GM04503 (cell line): ENCODE results near the gene BIN1.
"Not testable (repeated sequence)": the region's sequence is repeated elsewhere in the genome, so short reads cannot be mapped to it uniquely, and the experiment has no call there.

Source experiments
- DNase-seq: peaks from one replicate; pipeline ENCODE4 v3.0.0-alpha.2; 2012; ENCODE audit warnings: low read depth

The BIN1 gene

GRCh38 chr2:127133793-127134192 lies 26.8 kb upstream of the BIN1 start:
- no peak for DNase-seq

DNA sequence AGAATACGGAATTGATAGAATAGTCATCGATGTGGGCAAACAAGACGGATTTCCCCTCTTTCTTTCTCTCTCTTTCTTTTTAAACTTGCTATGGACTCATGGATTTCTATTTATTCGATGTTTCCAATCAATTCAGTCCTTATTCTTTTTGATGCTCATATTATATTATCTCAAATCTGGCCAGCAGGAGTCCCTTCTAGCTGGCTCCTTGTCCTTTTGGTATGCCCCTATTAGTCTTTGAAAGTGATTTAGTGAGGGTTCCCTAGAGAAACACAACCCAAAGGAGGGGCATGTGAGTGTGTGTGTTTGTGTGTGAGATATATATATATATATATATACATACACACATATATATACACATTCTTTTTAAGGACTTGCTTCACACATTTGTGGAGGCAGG lies 23.5 kb upstream of the BIN1 start:
- no peak for DNase-seq

GRCh38 chr2:127129937-127130336 lies 23.0 kb upstream of the BIN1 start:
- DNase-seq = no peak

- DNase-seq = no peak
Measured at GRCh38 chr2:127128445-127128904, 21.5 kb upstream of the BIN1 start.

DNA sequence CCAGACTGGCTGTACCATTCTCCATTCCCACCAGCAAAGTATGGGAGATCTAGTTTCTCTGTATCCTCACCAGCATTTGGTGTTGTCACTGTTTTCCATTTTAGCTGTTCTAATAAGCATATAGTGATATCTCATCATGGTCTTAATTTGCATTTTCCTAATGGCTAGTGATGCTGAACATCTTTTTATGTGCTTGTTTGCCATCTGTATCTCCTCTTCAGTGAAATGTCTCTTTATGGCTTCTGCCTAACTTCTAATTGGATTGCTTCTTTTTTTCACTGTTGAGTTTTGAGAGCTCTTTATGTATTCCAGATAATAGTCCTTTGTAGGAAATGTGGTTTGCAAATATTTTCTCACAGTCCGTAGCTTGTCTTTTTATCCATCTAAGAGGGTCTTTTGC lies 18.9 kb upstream of the BIN1 start:
- no peak for DNase-seq

DNA sequence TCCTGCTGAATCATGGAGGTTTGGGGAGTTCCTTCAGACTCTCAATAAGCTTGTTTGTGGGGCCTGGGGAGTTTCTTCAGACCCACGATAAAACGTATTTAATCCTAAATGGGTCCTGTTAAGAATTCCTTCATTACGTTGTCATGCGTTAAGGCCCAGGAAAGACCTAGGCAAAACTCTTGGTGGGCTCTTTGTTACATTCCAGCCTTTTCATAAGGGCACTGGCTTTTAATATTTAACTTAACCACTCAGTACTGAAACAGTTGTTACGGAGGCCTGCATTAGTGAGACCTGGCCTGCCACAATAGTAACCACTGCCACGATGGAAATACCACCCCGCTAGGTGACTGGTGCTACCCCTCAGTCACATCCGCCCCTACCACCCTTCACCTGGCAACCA lies 17.5 kb upstream of the BIN1 start:
- no peak for DNase-seq

DNA sequence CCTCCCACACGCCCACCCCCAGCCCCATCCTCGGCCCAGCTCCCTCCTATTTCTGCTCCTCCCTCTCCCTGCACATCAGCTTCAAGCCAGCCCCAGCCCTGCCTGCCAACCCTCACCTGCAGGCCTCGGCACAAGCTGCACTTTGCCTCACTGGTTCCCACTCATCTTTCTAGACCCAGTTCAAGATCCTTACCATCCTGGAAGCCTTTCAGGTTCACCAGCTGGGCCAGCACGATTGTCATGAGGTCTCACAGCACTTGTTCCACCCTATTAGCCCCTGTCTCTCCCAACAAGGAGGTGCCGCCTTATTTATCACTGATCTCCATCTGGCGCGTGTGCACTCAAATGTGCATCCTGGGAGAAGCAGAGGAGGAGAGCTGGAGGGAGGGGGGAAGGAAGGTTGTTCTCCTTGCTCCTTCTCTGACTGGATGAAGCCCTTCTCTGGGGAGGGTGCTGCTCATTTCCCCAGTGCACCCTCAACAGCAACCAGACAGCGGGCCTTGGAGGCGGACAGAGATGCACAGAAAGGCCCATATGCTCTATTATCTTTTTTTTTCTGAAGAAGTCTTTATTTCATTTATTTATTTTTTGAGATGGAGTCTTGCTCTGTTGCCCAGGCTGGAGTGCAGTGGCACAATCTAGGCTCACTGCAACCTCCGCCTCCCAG lies 15.5 kb upstream of the BIN1 start:
- no peak for DNase-seq

DNA sequence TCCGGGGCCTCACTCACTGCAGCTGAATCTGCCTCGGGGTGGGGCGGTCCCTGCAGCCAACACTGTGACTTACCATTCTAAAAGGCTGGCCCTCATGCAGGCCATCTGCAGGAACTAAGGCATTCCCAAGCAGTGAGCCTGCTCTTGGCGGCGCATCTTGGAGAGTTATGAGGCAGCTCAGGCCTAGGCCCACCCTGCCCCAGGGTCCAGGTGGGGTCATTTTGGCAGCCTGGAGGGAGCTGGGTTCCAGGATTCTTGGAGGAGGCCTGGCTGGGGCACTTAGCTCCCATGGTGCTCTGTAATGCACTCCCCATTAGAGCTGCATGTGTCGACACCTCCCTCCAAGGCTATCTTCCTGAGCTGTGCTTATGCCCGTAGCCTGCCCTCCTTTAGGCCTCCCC lies 14.8 kb upstream of the BIN1 start:
- DNase-seq = no peak

GRCh38 chr2:127121353-127121752 lies 14.4 kb upstream of the BIN1 start:
- no peak for DNase-seq

DNA sequence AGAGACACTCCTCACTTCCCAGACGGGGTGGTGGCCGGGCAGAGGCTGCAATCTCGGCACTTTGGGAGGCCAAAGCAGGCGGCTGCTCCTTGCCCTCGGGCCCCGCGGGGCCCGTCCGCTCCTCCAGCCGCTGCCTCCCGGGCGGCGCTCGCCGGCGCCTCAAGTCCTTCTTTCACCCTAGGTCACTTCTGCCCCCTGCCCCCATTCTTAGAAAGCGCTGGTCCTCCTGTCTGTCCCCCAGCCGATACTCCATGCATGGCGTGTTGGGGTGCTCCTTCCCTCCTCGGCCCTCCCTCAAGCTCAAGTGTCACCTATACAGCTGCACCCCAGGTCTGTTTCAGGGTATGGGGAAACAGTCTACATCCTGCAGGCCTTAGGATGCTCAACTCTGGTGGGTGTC lies 13.5 kb upstream of the BIN1 start:
- not testable (repeated sequence) for DNase-seq

- no peak for DNase-seq
Measured at GRCh38 chr2:127118467-127118866, 11.5 kb upstream of the BIN1 start.

- DNase-seq = no peak
Measured at GRCh38 chr2:127118038-127118437, 11.1 kb upstream of the BIN1 start.

GRCh38 chr2:127117603-127118002 lies 10.6 kb upstream of the BIN1 start:
- DNase-seq = no peak

DNA sequence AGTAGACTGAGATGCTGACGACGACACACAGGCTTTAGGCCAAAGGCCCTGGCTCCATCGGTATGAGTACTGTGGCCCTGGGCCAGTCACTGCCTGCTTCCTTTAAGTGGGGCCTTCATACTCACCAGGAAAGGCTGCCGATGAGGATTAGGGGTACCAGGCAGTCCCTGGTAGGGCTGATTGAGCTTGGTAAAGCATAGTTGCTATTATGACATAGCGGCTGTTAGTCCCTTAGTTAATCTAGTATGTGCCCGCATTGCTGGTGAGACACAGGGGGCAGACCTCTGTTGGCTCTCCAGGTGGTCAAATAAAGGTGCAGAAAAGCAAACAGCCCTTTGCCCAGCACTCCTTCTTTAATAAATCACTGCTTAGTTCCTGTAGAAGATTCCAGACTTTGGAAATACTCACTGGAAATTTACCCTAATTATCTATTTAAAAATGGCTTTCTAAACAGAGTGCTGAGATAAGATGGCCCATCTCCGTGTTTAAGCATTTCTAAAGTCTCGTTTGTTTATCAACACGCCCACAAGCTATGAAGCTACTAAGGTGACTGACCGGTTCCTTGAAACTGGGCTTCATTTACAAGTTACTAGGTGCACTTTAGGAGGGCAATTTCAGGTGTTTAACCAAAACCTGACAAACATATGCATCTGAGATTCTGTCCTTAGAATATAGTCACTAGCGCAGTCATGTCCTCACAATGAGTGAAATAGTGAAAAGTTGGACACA lies 8.7 kb upstream of the BIN1 start:
- no peak for DNase-seq

DNA sequence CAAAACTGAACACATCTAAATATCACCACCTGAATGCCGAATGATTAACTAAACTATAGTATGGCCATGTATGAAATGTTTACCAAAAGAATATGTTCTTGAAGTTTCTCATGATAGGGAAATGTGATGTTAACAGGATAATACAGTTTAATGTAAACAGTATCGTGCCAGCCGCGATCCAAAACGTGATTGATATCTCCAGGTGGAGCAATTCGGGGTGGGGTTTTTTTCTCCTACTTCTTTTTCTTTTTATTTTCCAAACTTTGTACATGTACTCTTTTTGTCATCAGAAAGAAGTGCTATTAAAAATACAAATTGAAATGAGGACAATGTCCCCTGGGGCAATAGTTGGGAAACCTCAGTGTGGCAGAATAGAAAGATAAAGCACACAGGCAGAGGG lies 4.0 kb upstream of the BIN1 start:
- DNase-seq = no peak

DNA sequence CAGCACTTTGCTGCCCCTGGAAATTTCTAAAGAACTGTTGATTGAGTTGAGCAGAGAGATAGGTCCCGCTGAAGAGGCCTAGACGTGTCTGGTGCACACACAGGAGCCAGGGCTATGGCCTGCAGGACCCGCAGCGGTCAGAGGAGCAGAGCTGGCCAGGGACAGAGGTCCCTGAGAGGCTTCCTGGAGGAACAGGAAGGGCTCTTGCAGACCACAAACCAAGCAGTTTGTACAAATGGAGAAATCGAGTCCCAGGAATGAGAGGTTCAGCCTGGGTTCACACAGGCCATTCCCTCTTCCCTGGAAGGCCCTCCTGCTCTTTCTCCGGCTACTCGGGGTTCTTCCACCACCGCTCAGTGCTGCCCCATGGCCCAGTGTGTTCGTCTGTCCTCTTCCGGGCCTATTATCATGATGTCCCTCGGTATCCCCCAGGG lies 1.2 kb upstream of the BIN1 start:
- no peak for DNase-seq

DNA sequence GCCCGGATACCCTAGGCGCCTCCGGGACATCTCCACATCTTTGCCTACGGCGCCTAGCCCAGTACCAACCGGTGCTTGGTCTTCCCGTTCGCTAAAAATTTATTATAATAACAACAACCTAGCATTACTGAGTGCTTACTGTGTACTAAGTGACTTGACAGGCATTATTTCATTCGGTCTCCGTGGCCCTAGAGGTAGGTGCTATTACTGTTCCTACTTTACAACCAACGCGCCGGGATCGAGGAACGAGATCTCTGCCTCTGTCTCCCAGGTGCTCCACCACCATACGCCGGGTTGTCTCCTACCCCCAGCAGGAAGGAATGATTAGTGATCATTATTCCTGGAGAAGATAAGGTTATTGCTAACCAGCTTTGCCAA lies 657 bp upstream of the BIN1 start:
- no peak for DNase-seq

DNA sequence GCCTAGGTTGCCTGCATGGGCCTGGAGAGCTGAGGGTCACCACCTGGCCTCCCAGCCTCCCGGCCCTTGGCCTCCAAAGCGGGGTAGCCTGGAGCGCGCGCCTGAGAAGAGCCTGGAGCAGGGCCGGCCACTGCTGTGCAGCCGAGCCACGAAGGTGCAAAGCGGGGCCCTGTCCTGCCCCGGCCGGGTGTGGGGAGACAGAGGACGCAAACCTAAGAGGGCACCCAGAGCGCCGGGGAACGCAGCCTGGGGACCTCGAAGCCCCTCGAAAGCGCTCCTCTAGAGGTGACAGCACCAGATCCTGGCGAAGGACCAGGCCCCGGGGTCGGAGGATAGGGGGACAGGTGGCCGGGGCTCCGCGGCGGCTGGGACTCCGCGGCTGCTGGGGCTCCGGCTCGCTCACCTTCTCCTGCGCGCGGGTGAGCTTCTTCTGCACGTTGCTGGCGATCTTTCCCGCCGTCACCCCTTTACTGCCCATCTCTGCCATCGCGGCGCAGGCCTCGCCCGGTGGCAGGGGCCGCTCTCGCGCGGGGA lies 430 bp downstream of the BIN1 start:
- DNase-seq = no peak

- DNase-seq = no peak
Measured at GRCh38 chr2:127105656-127106456, 1.1 kb downstream of the BIN1 start.

DNA sequence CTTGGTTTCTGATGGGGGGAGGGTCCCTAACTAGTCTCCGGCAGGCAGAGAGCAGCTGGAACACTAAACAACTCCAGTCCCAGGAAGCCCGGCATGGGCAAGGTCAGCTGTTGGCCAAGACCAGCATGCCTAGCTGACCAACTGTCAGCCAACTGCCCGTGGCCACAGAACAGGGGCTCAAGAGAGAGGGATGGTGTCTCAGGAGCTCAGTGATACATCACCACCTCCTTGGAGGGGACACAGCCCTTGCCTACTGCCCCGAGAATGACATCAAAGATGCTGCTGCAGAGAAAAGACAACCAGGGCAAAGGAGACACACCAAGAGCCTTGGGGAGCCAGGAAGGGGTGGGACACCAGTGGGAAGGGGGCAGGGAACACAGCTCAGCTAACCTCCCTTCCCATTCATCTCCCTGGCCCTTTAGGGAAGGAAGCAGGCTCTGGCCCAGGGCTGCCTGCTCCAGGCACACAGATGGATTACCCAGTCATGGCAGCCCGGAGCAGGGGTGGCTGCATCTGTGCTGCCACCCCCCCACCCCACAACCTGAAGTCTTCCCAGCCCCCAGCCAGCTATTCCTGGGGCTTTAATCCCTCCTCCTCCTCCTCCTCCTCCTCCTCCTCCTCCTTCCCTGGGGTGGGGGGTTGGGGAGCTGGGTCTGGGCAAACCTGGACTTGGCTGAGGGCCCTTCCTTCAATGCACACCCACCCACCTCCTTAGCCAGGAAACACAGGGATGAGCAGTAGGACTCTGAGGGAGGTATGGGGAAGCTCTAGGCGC lies 1.9 kb downstream of the BIN1 start:
- DNase-seq = no peak

GRCh38 chr2:127104166-127104660 lies 2.7 kb downstream of the BIN1 start:
- DNase-seq = no peak
